ENCODE measurements around the gene CLIP3. TPM values are rescaled to one million over a fixed set of nuclear protein-coding genes. Genes with fewer than 3 reads are reported as not detected.

CLIP3 gene
- total and polyA plus RNA-seq, 2 experiments from 2014 or later = 15.1 to 19.1 TPM

- TF ChIP-seq REST (IDR thresholded peaks at IDR 0.05; ENCODE audit: unreplicated experiment) = no peak
- no peak for TF ChIP-seq ZNF331 (CRISPR knock-in tag; IDR thresholded peaks at IDR 0.05; ENCODE audit: low read depth)
- no peak for TF ChIP-seq ZNF114 (CRISPR knock-in tag; IDR thresholded peaks at IDR 0.05)
- TF ChIP-seq JUNB (IDR thresholded peaks at IDR 0.05; ENCODE audit: unreplicated experiment) = no peak
- no peak for TF ChIP-seq EZH2 (IDR thresholded peaks at IDR 0.05; ENCODE audit: low read depth, unreplicated experiment)
- TF ChIP-seq NANOG (IDR thresholded peaks at IDR 0.05; ENCODE audit: borderline replicate concordance) = no peak
These were observed 23.5 kb downstream of the CLIP3 start (continued) for GRCh38 chr19:36009220-36009619.

GRCh38 chr19:36008336-36008978, 24.2 kb downstream of the CLIP3 start, which contains the start of gene SYNE4:
Gene SYNE4 (minus strand): TSS chr19:36008813. CDS start chr19:36008681, 132 bp downstream.
- Mint-ChIP-seq H3K27me3 (ENCODE audit: insufficient read depth, low read depth, poor library complexity) (peaks cover 15% of the 10 kb centered on the region), H3K4me3 (peak within 1 kb of the TSS; percentile 95), H3K36me3 (ENCODE audit: low read depth) (peaks cover 25% of the 10 kb centered on the region), H3K27ac (peak within 1 kb of the TSS; percentile 95), H3K9me3 (no peaks in the 10 kb centered on the region; the same call in 2 of the 3 replicates), H3K4me1 (peaks cover 23% of the 10 kb centered on the region)
- peak; percentile 93 for DNase-seq (ENCODE audit: low spot score)
- Histone ChIP-seq H3K4me3 (peak within 1 kb of the TSS; percentile 85), H3K27me3 (ENCODE audit: insufficient read depth) (no peaks in the 10 kb centered on the region), H2AFZ (peak within 1 kb of the TSS; percentile 83), H3K9me2 (ENCODE audit: insufficient read depth) (no peaks in the 10 kb centered on the region), H4K20me1 (replicated peaks; ENCODE audit: insufficient read depth) (no peaks in the 10 kb centered on the region; the same call in 1 of the 2 replicates), H3F3A (replicated peaks; ENCODE audit: low read depth) (no peaks in the 10 kb centered on the region), H3K4me1 (ENCODE audit: insufficient read depth) (peaks cover 17% of the 10 kb centered on the region; the same call in 1 of the 2 replicates), H3K36me3 (ENCODE audit: insufficient read depth) (0 out of 2 replicates have a peak, but pooled peaks cover 5% of the 10 kb centered on the region), H3K4me2 (peak within 1 kb of the TSS; percentile 85), H3K27ac (ENCODE audit: low read depth) (0 out of 2 replicates have a peak within 1 kb of the TSS, but pooled peaks have one; percentile 12), H3K79me2 (replicated peaks; ENCODE audit: insufficient read depth) (peaks cover 2% of the 10 kb centered on the region)
- TF ChIP-seq JUNB (IDR thresholded peaks at IDR 0.05; ENCODE audit: unreplicated experiment) (no peak), REST (IDR thresholded peaks at IDR 0.05; ENCODE audit: unreplicated experiment) (no peak), POLR2AphosphoS5 (IDR thresholded peaks at IDR 0.05; ENCODE audit: low read depth) (peak; percentile 78)
- ATAC-seq = peak; percentile 87
